GM23248 (cell line): ENCODE results near the gene RBM43.

Experiments
- EZH2 ChIP-seq: fragments of 200-600 bp; sonication (generic); IDR thresholded peaks from 2 replicates; pipeline ENCODE4 v1.6.1; 2018; ENCODE audit warnings: antibody characterized with exemption, mild to moderate bottlenecking; ENCODE audit not compliant: insufficient read depth, poor library complexity, severe bottlenecking
- EZH2phosphoT487 ChIP-seq: fragments of 200-600 bp; sonication (generic); IDR thresholded peaks from 2 replicates; pipeline ENCODE4 v1.6.1; 2018; ENCODE audit warnings: antibody characterized with exemption, moderate library complexity, mild to moderate bottlenecking, low read depth; ENCODE audit not compliant: insufficient read depth

- TF ChIP-seq EZH2: no peak
- TF ChIP-seq EZH2phosphoT487: no peak
These were observed 56.9 kb downstream of the RBM43 start for GRCh38 chr2:151204756-151205155.
